Thyroid gland (tissue), 4 donors: ENCODE measurements around the gene NOS1AP.

ENCODE experiments used
- CTCF ChIP-seq, 6 experiments: fragments of 200-600 bp in 3 of 6; fragments of 450-650 bp in 3 of 6; sonication (generic) in 3 of 6; IDR thresholded peaks; one replicate each; pipeline ENCODE4 v1.5.1; 2016 to 2019; ENCODE audit warnings: antibody characterized with exemption in 6 of 6, mild to moderate bottlenecking in 2 of 6, inconsistent platforms in 1 of 6, moderate library complexity in 1 of 6
- POLR2A ChIP-seq, 2 donors: fragments of 450-650 bp; IDR thresholded peaks; one replicate each; pipeline ENCODE4 v1.6.1; 2017; ENCODE audit warnings: antibody characterized with exemption in 2 of 2, mild to moderate bottlenecking in 2 of 2, moderate library complexity in 1 of 2

- no peak for TF ChIP-seq CTCF (IDR thresholded peaks at IDR 0.05)
- no peak for TF ChIP-seq POLR2A (IDR thresholded peaks at IDR 0.05)
Measured at GRCh38 chr1:162192306-162192678, 122.8 kb downstream of the NOS1AP start.
